Esophagus muscularis mucosa (tissue), 4 donors: Measurements from ENCODE around the gene INPP5J. TPM values are rescaled to one million over a fixed set of nuclear protein-coding genes. Genes with fewer than 3 reads are reported as not detected.
A peak's percentile ranks its signal among the peaks of the same experiment; 100 is the strongest.

ENCODE experiments used
- DNase-seq: peaks from one replicate; pipeline ENCODE4 v3.0.0-alpha.2; 2017; ENCODE audit errors: extremely low spot score
- H3K27ac ChIP-seq, 4 donors: fragments of 200-600 bp; sonication (generic); replicated peaks in 1 of 4; 1 replicate in 3 of 4; 2 replicates in 1 of 4; pipeline ENCODE4 v1.5.1; 2016 to 2019; ENCODE audit warnings: mild to moderate bottlenecking in 1 of 4
- H3K27me3 ChIP-seq, 4 donors: fragments of 200-600 bp; sonication (generic); one replicate each; pipeline versions ENCODE4 v1.5.1 to v1.6.0; 2016 to 2019
- H3K36me3 ChIP-seq, 4 donors: fragments of 200-600 bp; sonication (generic); one replicate each; pipeline ENCODE4 v1.5.1; 2016 to 2019
- H3K4me1 ChIP-seq, 4 donors: fragments of 200-600 bp; sonication (generic); one replicate each; pipeline ENCODE4 v1.5.1; 2016 to 2019
- H3K4me3 ChIP-seq, 4 donors: fragments of 200-600 bp; sonication (generic); 1 replicate in 2 of 4; 2 replicates in 2 of 4; pipeline ENCODE4 v1.5.1; 2016 to 2019; ENCODE audit warnings: mild to moderate bottlenecking in 4 of 4, moderate library complexity in 1 of 4
- H3K9me3 ChIP-seq, 4 donors: fragments of 200-600 bp; sonication (generic); 1 replicate in 3 of 4; 2 replicates in 1 of 4; pipeline ENCODE4 v1.5.1; 2016 to 2019
- CTCF ChIP-seq, 3 experiments: fragments of 200-600 bp in 2 of 3; fragments of 450-650 bp in 1 of 3; sonication (generic) in 2 of 3; IDR thresholded peaks; one replicate each; pipeline ENCODE4 v1.5.1; 2017 to 2019; ENCODE audit warnings: antibody characterized with exemption in 3 of 3, mild to moderate bottlenecking in 2 of 3, moderate library complexity in 1 of 3
- EP300 ChIP-seq: sonication (generic); formaldehyde crosslinking; IDR thresholded peaks from one replicate; pipeline ENCODE4 v1.6.1; 2017; ENCODE audit warnings: antibody characterized with exemption
- POLR2A ChIP-seq: fragments of 450-650 bp; IDR thresholded peaks from one replicate; pipeline ENCODE4 v1.6.1; 2017; ENCODE audit warnings: antibody characterized with exemption, moderate library complexity, mild to moderate bottlenecking, low read depth
- POLR2AphosphoS5 ChIP-seq, 2 donors: sonication (generic); formaldehyde crosslinking; IDR thresholded peaks; one replicate each; pipeline ENCODE4 v1.6.1; 2017; ENCODE audit warnings: antibody characterized with exemption in 2 of 2
- WGBS: methylation state at CpG from one replicate; pipeline ENCODE4 v1.1.5; 2018; 5-methylcytosine and 5-hydroxymethylcytosine counted together
- intact Hi-C: fragments of 100-400 bp; cut with DNase I; formaldehyde crosslinking; loops from one replicate; pipeline ENCODE4 v1.15.1; 2023
- total RNA-seq, 4 donors: library from RNA; depleted of rRNA; stranded (reverse); fragments of >200 nt; gene quantifications; one replicate each; pipeline versions ENCODE4 v1.1.0 to v1.2.1, GENCODE V29; 2016

The INPP5J gene
- total RNA-seq, 4 donors from 2014 or later, result 1.3 to 2.1 (median 1.8) TPM

- TF ChIP-seq POLR2A (no peak), EP300 (no peak), POLR2AphosphoS5 (IDR thresholded peaks at IDR 0.05) (no peak), CTCF (IDR thresholded peaks at IDR 0.05) (no peak)
- 86% methylated on average over 3 of the region's 3 CpGs for WGBS
- no peak for DNase-seq
- intact Hi-C loops, result loop anchor here (10.0 kb wide), 1 partner anchor 378 kb away; no protein-coding TSS in a partner anchor
- no peaks in the 10 kb centered on the region for H3K9me3 ChIP-seq
- H3K27ac ChIP-seq, result no peak overlapping the region
- no peaks in the 10 kb centered on the region for H3K36me3 ChIP-seq
- no peak overlapping the region for H3K4me3 ChIP-seq
- peaks cover 0 to under 1% (median 0%) of the 10 kb centered on the region in 4 donors for H3K4me1 ChIP-seq
- H3K27me3 ChIP-seq, result peaks cover 0 to 23% (median 0%) of the 10 kb centered on the region in 4 donors
Measured at GRCh38 chr22:31143038-31143437, 20.3 kb downstream of the INPP5J start.

- no peak overlapping the region for H3K27ac ChIP-seq
- intact Hi-C loops, result loop anchor here (10.0 kb wide), 1 partner anchor 379 kb away; no protein-coding TSS in a partner anchor
- H3K4me3 ChIP-seq, result no peak overlapping the region
- no peak for TF ChIP-seq POLR2AphosphoS5 (IDR thresholded peaks at IDR 0.05)
- TF ChIP-seq EP300, result no peak
- TF ChIP-seq CTCF (IDR thresholded peaks at IDR 0.05), result no peak
- H3K27me3 ChIP-seq, result peaks cover 0 to 18% (median 0%) of the 10 kb centered on the region in 4 donors
- H3K9me3 ChIP-seq, result no peaks in the 10 kb centered on the region
- no peaks in the 10 kb centered on the region for H3K36me3 ChIP-seq
- no peak for DNase-seq
- WGBS, result 81% methylated on average over 3 of the region's 3 CpGs
- peaks cover 2 to 6% (median 5%) of the 10 kb centered on the region in 4 donors for H3K4me1 ChIP-seq
Measured at GRCh38 chr22:31143537-31143936, 20.8 kb downstream of the INPP5J start.

GRCh38 chr22:31144223-31144622, 21.5 kb downstream of the INPP5J start:
- Histone ChIP-seq H3K36me3 (no peaks in the 10 kb centered on the region), H3K4me3 (no peak overlapping the region), H3K9me3 (no peaks in the 10 kb centered on the region), H3K27ac (no peak overlapping the region), H3K27me3 (peaks cover 0 to 11% (median 0%) of the 10 kb centered on the region in 4 donors), H3K4me1 (peaks cover 9 to 13% (median 12%) of the 10 kb centered on the region in 4 donors)
- TF ChIP-seq CTCF (IDR thresholded peaks at IDR 0.05), result no peak
- TF ChIP-seq EP300, result no peak
- TF ChIP-seq POLR2A, result no peak
- no peak for TF ChIP-seq POLR2AphosphoS5 (IDR thresholded peaks at IDR 0.05)
- no peak for DNase-seq
- intact Hi-C loops, result loop anchor here (10.0 kb wide), 1 partner anchor 379 kb away; no protein-coding TSS in a partner anchor

- TF ChIP-seq EP300 (no peak), POLR2AphosphoS5 (IDR thresholded peaks at IDR 0.05) (no peak), CTCF (IDR thresholded peaks at IDR 0.05) (no peak), POLR2A (no peak)
- Histone ChIP-seq H3K36me3 (no peaks in the 10 kb centered on the region), H3K27me3 (no peaks in the 10 kb centered on the region), H3K27ac (peak overlapping the region; percentile 64 to 82 (median 74)), H3K9me3 (no peaks in the 10 kb centered on the region), H3K4me3 (no peak overlapping the region), H3K4me1 (peaks cover 9 to 21% (median 16%) of the 10 kb centered on the region in 4 donors)
- no peak for DNase-seq
- intact Hi-C loops, result loop anchor here (2.0 to 10.0 kb wide), 3 partner anchors 36 to 384 kb away; no protein-coding TSS in a partner anchor
- WGBS, result 59% methylated on average over 1 of the region's 1 CpG
Measured at GRCh38 chr22:31148488-31148887, 25.7 kb downstream of the INPP5J start.
